ENCODE results near the gene METTL13.
A peak's percentile ranks its signal among the peaks of the same experiment; 100 is the strongest.
"Not testable (repeated sequence)": the region's sequence is repeated elsewhere in the genome, so short reads cannot be mapped to it uniquely, and the experiment has no call there.

METTL13 gene

DNA sequence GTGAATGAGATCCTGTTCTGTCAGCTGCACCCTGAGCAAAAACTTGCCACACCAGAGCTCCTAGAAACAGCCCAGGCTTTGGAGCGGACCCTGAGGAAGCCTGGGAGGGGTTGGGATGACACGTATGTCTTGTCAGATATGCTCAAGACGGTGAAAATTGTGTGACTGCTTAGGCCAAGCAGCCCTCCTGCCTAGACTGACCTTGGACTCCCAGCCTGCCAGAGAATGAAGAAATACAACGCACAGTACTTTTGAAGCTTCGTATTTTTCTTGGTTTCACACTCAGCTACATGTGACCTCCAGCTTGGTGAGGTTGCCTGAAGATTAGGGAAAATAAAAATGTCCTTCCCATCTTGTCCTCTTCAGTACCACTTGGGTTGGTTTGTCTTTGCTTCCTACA lies 15.1 kb downstream of the METTL13 start:
- Histone ChIP-seq H3K9ac (ENCODE audit: low read depth, low read length) (no peak overlapping the region), H3K27me3 (ENCODE audit: control insufficient read depth, insufficient read depth, low read length) (no peaks in the 10 kb centered on the region), H3K9me3 (ENCODE audit: control insufficient read depth, insufficient read depth, low read length) (no peaks in the 10 kb centered on the region), H3K4me1 (ENCODE audit: control insufficient read depth, insufficient read depth, low read length) (peaks cover 1% of the 10 kb centered on the region), H3K4me3 (ENCODE audit: low read depth, low read length) (no peak overlapping the region), H3K36me3 (ENCODE audit: control insufficient read depth, insufficient read depth, low read length) (peaks cover 21% of the 10 kb centered on the region)

GRCh38 chr1:171798311-171798710 lies 16.9 kb downstream of the METTL13 start:
- no peaks in the 10 kb centered on the region for H3K9me3 ChIP-seq (ENCODE audit: control insufficient read depth, insufficient read depth, low read length)
- peaks cover 16% of the 10 kb centered on the region for H3K36me3 ChIP-seq (ENCODE audit: control insufficient read depth, insufficient read depth, low read length)

GRCh38 chr1:171798765-171799164 lies 17.3 kb downstream of the METTL13 start:
- Histone ChIP-seq H3K9me3 (ENCODE audit: control insufficient read depth, insufficient read depth, low read length) (no peaks in the 10 kb centered on the region), H3K36me3 (ENCODE audit: control insufficient read depth, insufficient read depth, low read length) (peaks cover 16% of the 10 kb centered on the region), H3K4me1 (ENCODE audit: control insufficient read depth, insufficient read depth, low read length) (peaks cover 4% of the 10 kb centered on the region), H3K4me3 (ENCODE audit: low read depth, low read length) (no peak overlapping the region), H3K27me3 (ENCODE audit: control insufficient read depth, insufficient read depth, low read length) (no peaks in the 10 kb centered on the region), H3K9ac (ENCODE audit: low read depth, low read length) (peak overlapping the region; percentile 38)

More at GRCh38 chr1:171798311-171798710, 16.9 kb downstream of the METTL13 start:
- no peaks in the 10 kb centered on the region for H3K27me3 ChIP-seq (ENCODE audit: control insufficient read depth, insufficient read depth, low read length)
- peak overlapping the region; percentile 38 for H3K9ac ChIP-seq (ENCODE audit: low read depth, low read length)
- no peak overlapping the region for H3K4me3 ChIP-seq (ENCODE audit: low read depth, low read length)
- peaks cover 4% of the 10 kb centered on the region for H3K4me1 ChIP-seq (ENCODE audit: control insufficient read depth, insufficient read depth, low read length)

GRCh38 chr1:171799166-171799565 lies 17.7 kb downstream of the METTL13 start:
- Histone ChIP-seq H3K9me3 (ENCODE audit: control insufficient read depth, insufficient read depth, low read length) (no peaks in the 10 kb centered on the region), H3K4me3 (ENCODE audit: low read depth, low read length) (no peak overlapping the region), H3K27me3 (ENCODE audit: control insufficient read depth, insufficient read depth, low read length) (no peaks in the 10 kb centered on the region), H3K36me3 (ENCODE audit: control insufficient read depth, insufficient read depth, low read length) (peaks cover 15% of the 10 kb centered on the region), H3K4me1 (ENCODE audit: control insufficient read depth, insufficient read depth, low read length) (peaks cover 4% of the 10 kb centered on the region), H3K9ac (ENCODE audit: low read depth, low read length) (no peak overlapping the region)

DNA sequence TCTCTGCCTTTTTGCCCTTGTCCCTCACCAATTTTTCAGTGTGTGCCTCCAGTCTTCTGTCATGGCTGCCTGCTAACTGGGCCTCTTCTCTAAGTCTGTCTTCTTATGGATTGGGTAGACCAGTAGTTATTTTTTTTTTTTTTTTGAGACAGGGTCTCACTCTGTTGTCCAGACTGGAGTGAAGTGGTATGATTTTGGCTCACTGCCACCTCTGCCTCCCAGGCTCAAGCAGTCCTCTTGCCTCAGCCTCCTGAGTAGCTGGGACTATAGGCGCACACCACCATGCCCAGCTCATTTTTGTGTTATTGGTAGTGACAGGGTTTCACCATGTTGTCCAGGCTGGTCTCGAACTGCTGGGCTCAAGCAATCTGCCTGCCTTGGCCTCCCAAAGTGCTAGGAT lies 18.2 kb downstream of the METTL13 start:
- not testable (repeated sequence) for H3K27me3 ChIP-seq (ENCODE audit: control insufficient read depth, insufficient read depth, low read length); H3K36me3 ChIP-seq (ENCODE audit: control insufficient read depth, insufficient read depth, low read length); H3K9ac ChIP-seq (ENCODE audit: low read depth, low read length)

GRCh38 chr1:171800342-171800741 lies 18.9 kb downstream of the METTL13 start:
- Histone ChIP-seq H3K36me3 (ENCODE audit: control insufficient read depth, insufficient read depth, low read length) (peaks cover 4% of the 10 kb centered on the region), H3K9ac (ENCODE audit: low read depth, low read length) (no peak overlapping the region)

More for the DNA sequence above, 18.2 kb downstream of the METTL13 start:
- not testable (repeated sequence) for H3K4me3 ChIP-seq (ENCODE audit: low read depth, low read length); H3K9me3 ChIP-seq (ENCODE audit: control insufficient read depth, insufficient read depth, low read length); H3K4me1 ChIP-seq (ENCODE audit: control insufficient read depth, insufficient read depth, low read length)

DNA sequence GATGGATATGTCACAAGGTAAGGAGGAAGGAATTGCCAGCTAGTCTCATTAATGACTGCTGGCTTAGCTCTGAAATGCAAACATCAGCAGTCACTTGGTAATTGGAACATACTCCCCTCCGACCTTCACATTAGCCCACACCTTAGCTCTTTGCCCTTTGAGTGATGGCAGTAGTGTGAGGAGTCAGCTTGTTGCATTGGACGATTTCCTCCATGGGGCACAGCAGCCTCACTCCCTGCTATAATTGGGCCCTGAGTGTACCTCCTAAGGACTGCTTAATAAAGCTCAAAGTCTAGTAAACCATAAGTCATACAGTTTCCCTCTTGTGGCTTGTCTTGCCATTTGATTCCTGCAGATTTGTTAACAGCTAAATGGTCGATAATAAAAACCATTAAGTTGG lies 19.4 kb downstream of the METTL13 start:
- Histone ChIP-seq H3K9me3 (ENCODE audit: control insufficient read depth, insufficient read depth, low read length) (no peaks in the 10 kb centered on the region), H3K27me3 (ENCODE audit: control insufficient read depth, insufficient read depth, low read length) (no peaks in the 10 kb centered on the region), H3K9ac (ENCODE audit: low read depth, low read length) (no peak overlapping the region), H3K4me1 (ENCODE audit: control insufficient read depth, insufficient read depth, low read length) (peaks cover 4% of the 10 kb centered on the region), H3K4me3 (ENCODE audit: low read depth, low read length) (no peak overlapping the region), H3K36me3 (ENCODE audit: control insufficient read depth, insufficient read depth, low read length) (no peaks in the 10 kb centered on the region)

More at GRCh38 chr1:171800342-171800741, 18.9 kb downstream of the METTL13 start:
- Histone ChIP-seq H3K4me3 (ENCODE audit: low read depth, low read length) (no peak overlapping the region), H3K27me3 (ENCODE audit: control insufficient read depth, insufficient read depth, low read length) (no peaks in the 10 kb centered on the region), H3K4me1 (ENCODE audit: control insufficient read depth, insufficient read depth, low read length) (peaks cover 4% of the 10 kb centered on the region), H3K9me3 (ENCODE audit: control insufficient read depth, insufficient read depth, low read length) (no peaks in the 10 kb centered on the region)

- Histone ChIP-seq H3K9me3 (ENCODE audit: control insufficient read depth, insufficient read depth, low read length) (no peaks in the 10 kb centered on the region), H3K9ac (ENCODE audit: low read depth, low read length) (no peak overlapping the region), H3K27me3 (ENCODE audit: control insufficient read depth, insufficient read depth, low read length) (no peaks in the 10 kb centered on the region), H3K4me3 (ENCODE audit: low read depth, low read length) (no peak overlapping the region), H3K4me1 (ENCODE audit: control insufficient read depth, insufficient read depth, low read length) (peaks cover 4% of the 10 kb centered on the region), H3K36me3 (ENCODE audit: control insufficient read depth, insufficient read depth, low read length) (no peaks in the 10 kb centered on the region)
Observed at GRCh38 chr1:171801487-171801891, 20.0 kb downstream of the METTL13 start.

DNA sequence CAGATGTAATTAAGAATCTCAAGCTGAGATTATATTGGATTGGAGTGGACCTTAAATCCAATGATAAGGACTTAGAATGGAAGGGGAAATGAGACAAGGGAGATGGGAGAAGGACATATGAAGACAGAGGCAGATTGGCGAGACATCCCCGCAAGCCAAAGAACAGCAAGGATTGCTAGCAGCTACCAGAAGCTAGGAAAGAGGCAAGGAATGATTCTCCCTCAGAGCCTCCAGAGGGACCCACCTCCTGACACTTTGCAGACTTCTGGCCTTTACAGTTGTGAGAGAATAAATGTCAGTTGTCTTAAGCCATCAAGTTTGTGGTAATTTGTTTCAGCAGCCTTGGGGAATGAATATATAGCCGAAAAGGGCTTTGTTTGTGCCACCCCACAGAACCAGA lies 20.7 kb downstream of the METTL13 start:
- Histone ChIP-seq H3K27me3 (ENCODE audit: control insufficient read depth, insufficient read depth, low read length) (no peaks in the 10 kb centered on the region), H3K4me3 (ENCODE audit: low read depth, low read length) (no peak overlapping the region), H3K9ac (ENCODE audit: low read depth, low read length) (no peak overlapping the region), H3K9me3 (ENCODE audit: control insufficient read depth, insufficient read depth, low read length) (no peaks in the 10 kb centered on the region), H3K36me3 (ENCODE audit: control insufficient read depth, insufficient read depth, low read length) (no peaks in the 10 kb centered on the region), H3K4me1 (ENCODE audit: control insufficient read depth, insufficient read depth, low read length) (peaks cover 4% of the 10 kb centered on the region)

GRCh38 chr1:171803045-171803444 lies 21.6 kb downstream of the METTL13 start:
- Histone ChIP-seq H3K9me3 (ENCODE audit: control insufficient read depth, insufficient read depth, low read length) (no peaks in the 10 kb centered on the region), H3K4me1 (ENCODE audit: control insufficient read depth, insufficient read depth, low read length) (peaks cover 4% of the 10 kb centered on the region), H3K4me3 (ENCODE audit: low read depth, low read length) (no peak overlapping the region), H3K36me3 (ENCODE audit: control insufficient read depth, insufficient read depth, low read length) (no peaks in the 10 kb centered on the region), H3K27me3 (ENCODE audit: control insufficient read depth, insufficient read depth, low read length) (no peaks in the 10 kb centered on the region), H3K9ac (ENCODE audit: low read depth, low read length) (no peak overlapping the region)

DNA sequence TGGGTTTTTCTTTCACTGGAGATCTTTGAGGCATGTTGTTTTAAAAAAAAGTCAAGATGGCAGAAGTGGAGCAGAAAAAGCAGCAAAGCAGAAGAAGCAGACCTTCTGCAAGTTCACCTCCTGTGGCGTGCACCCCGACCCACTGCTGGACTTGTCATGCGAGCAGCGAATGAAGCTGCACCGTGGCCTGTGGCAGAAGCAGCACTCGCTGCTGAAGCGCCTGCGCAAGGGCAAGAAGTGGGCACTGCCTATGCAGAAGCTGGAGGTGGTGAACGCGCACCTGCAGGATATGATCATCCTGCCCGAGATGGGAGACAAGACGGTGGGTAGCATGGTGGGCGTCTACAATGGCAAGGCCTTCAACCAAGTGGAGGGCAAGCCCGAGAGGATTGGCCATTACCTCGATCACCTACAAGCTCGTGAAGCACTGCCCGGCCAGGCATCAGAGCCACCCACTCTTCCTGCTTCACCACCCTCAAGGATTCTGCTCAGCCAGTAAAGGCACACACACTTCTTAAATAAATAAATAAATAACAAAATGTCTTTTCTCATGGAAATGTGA lies 22.1 kb downstream of the METTL13 start:
- Histone ChIP-seq H3K36me3 (ENCODE audit: control insufficient read depth, insufficient read depth, low read length) (no peaks in the 10 kb centered on the region), H3K9me3 (ENCODE audit: control insufficient read depth, insufficient read depth, low read length) (no peaks in the 10 kb centered on the region), H3K4me3 (ENCODE audit: low read depth, low read length) (no peak overlapping the region), H3K27me3 (ENCODE audit: control insufficient read depth, insufficient read depth, low read length) (no peaks in the 10 kb centered on the region), H3K9ac (ENCODE audit: low read depth, low read length) (no peak overlapping the region), H3K4me1 (ENCODE audit: control insufficient read depth, insufficient read depth, low read length) (peaks cover 4% of the 10 kb centered on the region)

- Histone ChIP-seq H3K9me3 (ENCODE audit: control insufficient read depth, insufficient read depth, low read length) (no peaks in the 10 kb centered on the region), H3K27me3 (ENCODE audit: control insufficient read depth, insufficient read depth, low read length) (no peaks in the 10 kb centered on the region), H3K9ac (ENCODE audit: low read depth, low read length) (no peak overlapping the region)
Observed at GRCh38 chr1:171805395-171806115, 24.1 kb downstream of the METTL13 start.

More at GRCh38 chr1:171805395-171806115, 24.1 kb downstream of the METTL13 start:
- Histone ChIP-seq H3K4me1 (ENCODE audit: control insufficient read depth, insufficient read depth, low read length) (peaks cover 4% of the 10 kb centered on the region), H3K4me3 (ENCODE audit: low read depth, low read length) (no peak overlapping the region), H3K36me3 (ENCODE audit: control insufficient read depth, insufficient read depth, low read length) (no peaks in the 10 kb centered on the region)
